ENCODE results near the gene EIF5A.

The EIF5A gene

GRCh38 chr17:7306911-7307685 lies at the start of gene EIF5A:
TSS of gene EIF5A (plus strand) at chr17:7307628. CDS start at chr17:7309636, 2,008 bp downstream.
- Histone ChIP-seq H3K4me3 (ENCODE audit: low read length in 2 of 2) (peak within 1 kb of the TSS; percentile 84 to 96), H3K36me3 (ENCODE audit: control insufficient read depth in 2 of 2, insufficient read depth in 2 of 2, low read length in 2 of 2) (peaks cover 19 to 24% of the 10 kb centered on the region in 2 donors), H3K27me3 (ENCODE audit: control insufficient read depth in 1 of 2, insufficient read depth in 2 of 2, low read length in 2 of 2) (no peaks in the 10 kb centered on the region), H3K9ac (ENCODE audit: low read length in 2 of 2) (peak within 1 kb of the TSS; percentile 89 to 98), H3K4me1 (ENCODE audit: control insufficient read depth, insufficient read depth, low read length) (peaks cover 20% of the 10 kb centered on the region), H3K9me3 (ENCODE audit: control insufficient read depth in 2 of 2, low read length in 2 of 2) (no peaks in the 10 kb centered on the region), H3K27ac (ENCODE audit: low read length) (peak within 1 kb of the TSS; percentile 95)

- H3K4me3 ChIP-seq (ENCODE audit: low read length in 2 of 2) = no peak overlapping the region
- peaks cover 24 to 33% of the 10 kb centered on the region in 2 donors for H3K36me3 ChIP-seq (ENCODE audit: control insufficient read depth in 2 of 2, insufficient read depth in 2 of 2, low read length in 2 of 2)
- H3K4me1 ChIP-seq (ENCODE audit: control insufficient read depth, insufficient read depth, low read length) = peaks cover 18% of the 10 kb centered on the region
- H3K9ac ChIP-seq (ENCODE audit: low read length in 2 of 2) = no peak overlapping the region
- H3K9me3 ChIP-seq (ENCODE audit: control insufficient read depth in 2 of 2, low read length in 2 of 2) = no peaks in the 10 kb centered on the region
- H3K27ac ChIP-seq (ENCODE audit: low read length) = no peak overlapping the region
- peaks cover 34 to 37% of the 10 kb centered on the region in 2 donors for H3K27me3 ChIP-seq (ENCODE audit: control insufficient read depth in 1 of 2, insufficient read depth in 2 of 2, low read length in 2 of 2)
These were observed 48.5 kb upstream of the EIF5A start for GRCh38 chr17:7258731-7259554.

GRCh38 chr17:7259555-7259889 lies 47.9 kb upstream of the EIF5A start:
- Histone ChIP-seq H3K9me3 (ENCODE audit: control insufficient read depth in 2 of 2, low read length in 2 of 2) (no peaks in the 10 kb centered on the region), H3K9ac (ENCODE audit: low read length in 2 of 2) (no peak overlapping the region), H3K4me1 (ENCODE audit: control insufficient read depth, insufficient read depth, low read length) (peaks cover 18% of the 10 kb centered on the region), H3K4me3 (ENCODE audit: low read length in 2 of 2) (no peak overlapping the region), H3K27me3 (ENCODE audit: control insufficient read depth in 1 of 2, insufficient read depth in 2 of 2, low read length in 2 of 2) (peaks cover 37% of the 10 kb centered on the region in 2 donors), H3K36me3 (ENCODE audit: control insufficient read depth in 2 of 2, insufficient read depth in 2 of 2, low read length in 2 of 2) (peaks cover 22 to 28% of the 10 kb centered on the region in 2 donors), H3K27ac (ENCODE audit: low read length) (no peak overlapping the region)

- H3K36me3 ChIP-seq (ENCODE audit: control insufficient read depth in 2 of 2, insufficient read depth in 2 of 2, low read length in 2 of 2) = peaks cover 19 to 23% of the 10 kb centered on the region in 2 donors
These were observed 47.3 kb upstream of the EIF5A start for GRCh38 chr17:7260151-7260550.

GRCh38 chr17:7260651-7261378 lies 46.6 kb upstream of the EIF5A start:
- Histone ChIP-seq H3K36me3 (ENCODE audit: control insufficient read depth in 2 of 2, insufficient read depth in 2 of 2, low read length in 2 of 2) (peaks cover 16 to 20% of the 10 kb centered on the region in 2 donors), H3K4me3 (ENCODE audit: low read length in 2 of 2) (peak overlapping the region; percentile 31 to 62), H3K27me3 (ENCODE audit: control insufficient read depth in 1 of 2, insufficient read depth in 2 of 2, low read length in 2 of 2) (peaks cover 37% of the 10 kb centered on the region in 2 donors), H3K9ac (ENCODE audit: low read length in 2 of 2) (peak overlapping the region in 1 of 2 donors; percentile 21), H3K27ac (ENCODE audit: low read length) (no peak overlapping the region), H3K9me3 (ENCODE audit: control insufficient read depth in 2 of 2, low read length in 2 of 2) (no peaks in the 10 kb centered on the region), H3K4me1 (ENCODE audit: control insufficient read depth, insufficient read depth, low read length) (peaks cover 18% of the 10 kb centered on the region)

More at GRCh38 chr17:7260151-7260550, 47.3 kb upstream of the EIF5A start:
- Histone ChIP-seq H3K9me3 (ENCODE audit: control insufficient read depth in 2 of 2, low read length in 2 of 2) (no peaks in the 10 kb centered on the region), H3K27me3 (ENCODE audit: control insufficient read depth in 1 of 2, insufficient read depth in 2 of 2, low read length in 2 of 2) (peaks cover 37% of the 10 kb centered on the region in 2 donors), H3K27ac (ENCODE audit: low read length) (no peak overlapping the region), H3K4me1 (ENCODE audit: control insufficient read depth, insufficient read depth, low read length) (peaks cover 18% of the 10 kb centered on the region), H3K9ac (ENCODE audit: low read length in 2 of 2) (no peak overlapping the region), H3K4me3 (ENCODE audit: low read length in 2 of 2) (no peak overlapping the region)

- Histone ChIP-seq H3K4me1 (ENCODE audit: control insufficient read depth, insufficient read depth, low read length) (peaks cover 18% of the 10 kb centered on the region), H3K27ac (ENCODE audit: low read length) (no peak overlapping the region), H3K4me3 (ENCODE audit: low read length in 2 of 2) (peak overlapping the region; percentile 31 to 62), H3K9me3 (ENCODE audit: control insufficient read depth in 2 of 2, low read length in 2 of 2) (no peaks in the 10 kb centered on the region), H3K9ac (ENCODE audit: low read length in 2 of 2) (no peak overlapping the region), H3K36me3 (ENCODE audit: control insufficient read depth in 2 of 2, insufficient read depth in 2 of 2, low read length in 2 of 2) (peaks cover 14 to 16% of the 10 kb centered on the region in 2 donors), H3K27me3 (ENCODE audit: control insufficient read depth in 1 of 2, insufficient read depth in 2 of 2, low read length in 2 of 2) (peaks cover 37% of the 10 kb centered on the region in 2 donors)
These were observed 45.8 kb upstream of the EIF5A start for GRCh38 chr17:7261379-7262191.

GRCh38 chr17:7262192-7262934 lies 45.1 kb upstream of the EIF5A start, which contains the start of gene CLDN7:
TSS of gene CLDN7 (minus strand) at chr17:7262478. CDS start at chr17:7262043, 435 bp downstream.
- Histone ChIP-seq H3K27ac (ENCODE audit: low read length) (no peak within 1 kb of the TSS), H3K9ac (ENCODE audit: low read length in 2 of 2) (no peak within 1 kb of the TSS), H3K4me1 (ENCODE audit: control insufficient read depth, insufficient read depth, low read length) (peaks cover 18% of the 10 kb centered on the region)

GRCh38 chr17:7262935-7263800 lies 44.3 kb upstream of the EIF5A start:
- Histone ChIP-seq H3K9ac (ENCODE audit: low read length in 2 of 2) (no peak overlapping the region), H3K27ac (ENCODE audit: low read length) (no peak overlapping the region), H3K4me3 (ENCODE audit: low read length in 2 of 2) (peak overlapping the region in 1 of 2 donors; percentile 29), H3K36me3 (ENCODE audit: control insufficient read depth in 2 of 2, insufficient read depth in 2 of 2, low read length in 2 of 2) (peaks cover 12 to 13% of the 10 kb centered on the region in 2 donors), H3K4me1 (ENCODE audit: control insufficient read depth, insufficient read depth, low read length) (peaks cover 18% of the 10 kb centered on the region), H3K27me3 (ENCODE audit: control insufficient read depth in 1 of 2, insufficient read depth in 2 of 2, low read length in 2 of 2) (peaks cover 37% of the 10 kb centered on the region in 2 donors), H3K9me3 (ENCODE audit: control insufficient read depth in 2 of 2, low read length in 2 of 2) (no peaks in the 10 kb centered on the region)

More at GRCh38 chr17:7262192-7262934, 45.1 kb upstream of the EIF5A start, which contains the start of gene CLDN7:
- no peaks in the 10 kb centered on the region for H3K9me3 ChIP-seq (ENCODE audit: control insufficient read depth in 2 of 2, low read length in 2 of 2)
- H3K4me3 ChIP-seq (ENCODE audit: low read length in 2 of 2) = peak within 1 kb of the TSS in 1 of 2 donors; percentile 62
- H3K36me3 ChIP-seq (ENCODE audit: control insufficient read depth in 2 of 2, insufficient read depth in 2 of 2, low read length in 2 of 2) = peaks cover 12 to 13% of the 10 kb centered on the region in 2 donors
- peaks cover 37% of the 10 kb centered on the region in 2 donors for H3K27me3 ChIP-seq (ENCODE audit: control insufficient read depth in 1 of 2, insufficient read depth in 2 of 2, low read length in 2 of 2)

- H3K9me3 ChIP-seq (ENCODE audit: control insufficient read depth in 2 of 2, low read length in 2 of 2) = no peaks in the 10 kb centered on the region
- H3K4me3 ChIP-seq (ENCODE audit: low read length in 2 of 2) = no peak overlapping the region
- peaks cover 18% of the 10 kb centered on the region for H3K4me1 ChIP-seq (ENCODE audit: control insufficient read depth, insufficient read depth, low read length)
- no peak overlapping the region for H3K9ac ChIP-seq (ENCODE audit: low read length in 2 of 2)
- peaks cover 37% of the 10 kb centered on the region in 2 donors for H3K27me3 ChIP-seq (ENCODE audit: control insufficient read depth in 1 of 2, insufficient read depth in 2 of 2, low read length in 2 of 2)
- H3K27ac ChIP-seq (ENCODE audit: low read length) = no peak overlapping the region
- peaks cover 7 to 9% of the 10 kb centered on the region in 2 donors for H3K36me3 ChIP-seq (ENCODE audit: control insufficient read depth in 2 of 2, insufficient read depth in 2 of 2, low read length in 2 of 2)
These were observed 43.7 kb upstream of the EIF5A start for GRCh38 chr17:7263801-7264078.

Data from stomach smooth muscle (tissue), 2 donors.